ENCODE results near the gene EIF4EBP2.

Gene EIF4EBP2

DNA sequence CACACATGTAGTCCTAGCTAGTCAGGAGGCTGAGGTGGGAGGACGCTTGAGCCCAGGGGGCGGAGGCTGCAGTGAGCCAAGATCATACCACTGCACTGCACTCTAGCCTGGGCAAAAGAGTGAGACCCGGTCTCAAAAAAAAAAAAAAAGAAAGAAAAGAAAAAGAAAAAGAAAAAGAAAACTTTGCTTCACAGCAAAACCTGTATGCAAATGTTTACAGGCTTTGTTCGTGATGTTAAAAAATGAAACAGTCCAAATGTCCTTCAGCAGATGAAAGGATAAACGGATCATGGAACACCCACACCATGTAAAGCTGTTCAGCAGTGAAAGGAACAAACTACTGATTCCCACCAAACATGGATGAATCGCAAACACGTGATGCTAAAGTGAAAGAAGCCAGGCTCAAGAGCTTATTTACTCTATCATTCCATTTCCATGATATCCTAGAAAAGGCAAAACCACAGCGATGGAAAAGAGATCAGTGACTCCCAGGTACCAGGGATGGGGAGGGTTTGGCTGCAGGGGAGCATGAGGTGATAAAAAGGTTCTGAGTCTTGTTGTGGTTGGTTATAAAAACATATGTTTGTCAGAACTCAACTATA, 36.6 kb upstream of the EIF4EBP2 start:
- TF ChIP-seq, protein P1, sequence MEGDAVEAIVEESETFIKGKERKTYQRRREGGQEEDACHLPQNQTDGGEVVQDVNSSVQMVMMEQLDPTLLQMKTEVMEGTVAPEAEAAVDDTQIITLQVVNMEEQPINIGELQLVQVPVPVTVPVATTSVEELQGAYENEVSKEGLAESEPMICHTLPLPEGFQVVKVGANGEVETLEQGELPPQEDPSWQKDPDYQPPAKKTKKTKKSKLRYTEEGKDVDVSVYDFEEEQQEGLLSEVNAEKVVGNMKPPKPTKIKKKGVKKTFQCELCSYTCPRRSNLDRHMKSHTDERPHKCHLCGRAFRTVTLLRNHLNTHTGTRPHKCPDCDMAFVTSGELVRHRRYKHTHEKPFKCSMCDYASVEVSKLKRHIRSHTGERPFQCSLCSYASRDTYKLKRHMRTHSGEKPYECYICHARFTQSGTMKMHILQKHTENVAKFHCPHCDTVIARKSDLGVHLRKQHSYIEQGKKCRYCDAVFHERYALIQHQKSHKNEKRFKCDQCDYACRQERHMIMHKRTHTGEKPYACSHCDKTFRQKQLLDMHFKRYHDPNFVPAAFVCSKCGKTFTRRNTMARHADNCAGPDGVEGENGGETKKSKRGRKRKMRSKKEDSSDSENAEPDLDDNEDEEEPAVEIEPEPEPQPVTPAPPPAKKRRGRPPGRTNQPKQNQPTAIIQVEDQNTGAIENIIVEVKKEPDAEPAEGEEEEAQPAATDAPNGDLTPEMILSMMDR (conservative IDR thresholded peaks at IDR 0.05; ENCODE audit: low read depth), result no peak
- H3K27ac ChIP-seq, result 0 out of 2 replicates have a peak overlapping the region, but pooled peaks have one; percentile 25
- ChIA-PET POLR2A (ENCODE audit: low non-redundant PET) (no interaction called here), CTCF (interaction anchor here (0.6 to 5.3 kb wide), 2 partner anchors 20 to 146 kb away, joined by 3 to 84 read pairs; no protein-coding TSS in a partner anchor)
- peak; percentile 28 for DNase-seq (ENCODE audit: low spot score)

GRCh38 chr10:70368774-70369482, 35.0 kb upstream of the EIF4EBP2 start:
- H3K27ac ChIP-seq, result 0 out of 2 replicates have a peak overlapping the region, but pooled peaks have one; percentile 1
- TF ChIP-seq, protein P1 (conservative IDR thresholded peaks at IDR 0.05; ENCODE audit: low read depth), result no peak
- POLR2A ChIA-PET (ENCODE audit: low non-redundant PET), result no interaction called here
- CTCF ChIA-PET, result interaction anchor here (5.3 kb wide), 1 partner anchor 147 kb away, joined by 84 read pairs; no protein-coding TSS in a partner anchor
- DNase-seq (ENCODE audit: low spot score), result no peak

DNA sequence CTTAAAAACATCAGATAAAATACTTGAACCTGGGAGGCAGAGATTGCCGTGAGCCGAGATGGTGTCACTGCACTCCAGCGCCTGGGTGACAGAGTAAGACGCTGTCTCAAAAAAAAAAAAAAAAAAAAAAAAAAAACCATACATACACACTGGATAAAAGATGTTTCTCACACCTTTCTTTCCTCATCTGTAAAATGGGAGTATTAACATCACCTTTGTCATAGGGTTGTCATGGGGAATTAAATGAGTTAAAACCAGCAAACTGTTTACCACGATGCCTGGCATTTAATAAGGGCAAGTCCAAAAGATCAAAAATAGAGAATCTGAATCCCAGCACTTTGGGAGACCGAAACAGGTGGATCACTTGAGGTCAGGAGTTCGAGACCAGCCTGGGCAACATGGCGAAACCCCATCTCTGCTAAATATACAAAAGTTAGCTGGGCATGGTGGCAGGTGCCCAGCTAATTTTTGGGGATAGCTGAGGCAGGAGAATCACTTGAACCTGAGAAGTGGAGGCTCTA, 34.4 kb upstream of the EIF4EBP2 start:
- DNase-seq (ENCODE audit: low spot score), result no peak
- CTCF ChIA-PET, result no interaction called here
- TF ChIP-seq, protein P1 (conservative IDR thresholded peaks at IDR 0.05; ENCODE audit: low read depth), result no peak

DNA sequence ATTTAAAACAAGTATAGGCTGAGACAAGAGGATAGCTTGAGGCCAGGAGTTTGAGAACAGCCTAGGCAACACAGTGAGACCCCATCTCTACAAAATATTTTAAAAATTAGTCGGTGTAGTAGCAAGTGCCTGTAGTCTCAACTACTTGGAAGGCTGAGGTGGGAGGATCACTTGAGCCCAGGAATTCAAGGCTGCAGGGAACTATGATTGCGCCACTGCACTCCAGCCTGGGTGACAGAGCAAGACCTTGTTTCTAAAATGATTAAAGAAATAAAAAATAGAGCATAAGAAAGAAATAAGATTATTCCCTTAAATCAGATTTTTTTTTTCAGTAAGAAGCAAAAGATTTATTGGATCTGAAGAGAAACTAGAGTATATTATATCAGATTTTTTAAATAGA, 33.2 kb upstream of the EIF4EBP2 start:
- peak overlapping the region; percentile 24; the same call in 1 of the 2 replicates for H3K27ac ChIP-seq
- no peak for DNase-seq (ENCODE audit: low spot score)
- TF ChIP-seq, protein P1 (conservative IDR thresholded peaks at IDR 0.05; ENCODE audit: low read depth), result no peak
- ChIA-PET POLR2A (ENCODE audit: low non-redundant PET) (no interaction called here), CTCF (interaction anchor here (0.7 to 1.1 kb wide), 2 partner anchors 9 to 140 kb away, joined by 3 read pairs; no protein-coding TSS in a partner anchor)

More for the DNA sequence above, 34.4 kb upstream of the EIF4EBP2 start:
- no peak overlapping the region for H3K27ac ChIP-seq
- POLR2A ChIA-PET (ENCODE audit: low non-redundant PET), result no interaction called here

GRCh38 chr10:70371846-70372245, 32.1 kb upstream of the EIF4EBP2 start:
- TF ChIP-seq, protein P1 (conservative IDR thresholded peaks at IDR 0.05; ENCODE audit: low read depth), result no peak
- H3K27ac ChIP-seq, result peak overlapping the region; percentile 24
- DNase-seq (ENCODE audit: low spot score), result no peak
- ChIA-PET POLR2A (ENCODE audit: low non-redundant PET) (interaction anchor here (0.6 kb wide), 1 partner anchor 46 kb away, joined by 3 read pairs; no protein-coding TSS in a partner anchor), CTCF (no interaction called here)

- peak overlapping the region; percentile 16; the same call in 1 of the 2 replicates for H3K27ac ChIP-seq
- no peak for DNase-seq (ENCODE audit: low spot score)
- ChIA-PET CTCF (interaction anchor here (0.9 to 3.2 kb wide), 2 partner anchors 11 to 229 kb away, joined by 3 to 30 read pairs; no protein-coding TSS in a partner anchor), POLR2A (ENCODE audit: low non-redundant PET) (no interaction called here)
- TF ChIP-seq, protein P1 (conservative IDR thresholded peaks at IDR 0.05; ENCODE audit: low read depth), result no peak
These were observed 28.9 kb upstream of the EIF4EBP2 start for GRCh38 chr10:70374775-70375614.
